GM12873 (cell line): ENCODE measurements around the gene EEF1A2.
A peak's percentile ranks its signal among the peaks of the same experiment; 100 is the strongest.

Experiments
- CTCF ChIP-seq: IDR thresholded peaks from 2 replicates; pipeline ENCODE4 v1.5.1; 2012; ENCODE audit warnings: low read depth, mild to moderate bottlenecking, moderate library complexity, low read length, control low read depth; ENCODE audit not compliant: insufficient read depth; ENCODE audit errors: missing control alignments

EEF1A2 gene

DNA sequence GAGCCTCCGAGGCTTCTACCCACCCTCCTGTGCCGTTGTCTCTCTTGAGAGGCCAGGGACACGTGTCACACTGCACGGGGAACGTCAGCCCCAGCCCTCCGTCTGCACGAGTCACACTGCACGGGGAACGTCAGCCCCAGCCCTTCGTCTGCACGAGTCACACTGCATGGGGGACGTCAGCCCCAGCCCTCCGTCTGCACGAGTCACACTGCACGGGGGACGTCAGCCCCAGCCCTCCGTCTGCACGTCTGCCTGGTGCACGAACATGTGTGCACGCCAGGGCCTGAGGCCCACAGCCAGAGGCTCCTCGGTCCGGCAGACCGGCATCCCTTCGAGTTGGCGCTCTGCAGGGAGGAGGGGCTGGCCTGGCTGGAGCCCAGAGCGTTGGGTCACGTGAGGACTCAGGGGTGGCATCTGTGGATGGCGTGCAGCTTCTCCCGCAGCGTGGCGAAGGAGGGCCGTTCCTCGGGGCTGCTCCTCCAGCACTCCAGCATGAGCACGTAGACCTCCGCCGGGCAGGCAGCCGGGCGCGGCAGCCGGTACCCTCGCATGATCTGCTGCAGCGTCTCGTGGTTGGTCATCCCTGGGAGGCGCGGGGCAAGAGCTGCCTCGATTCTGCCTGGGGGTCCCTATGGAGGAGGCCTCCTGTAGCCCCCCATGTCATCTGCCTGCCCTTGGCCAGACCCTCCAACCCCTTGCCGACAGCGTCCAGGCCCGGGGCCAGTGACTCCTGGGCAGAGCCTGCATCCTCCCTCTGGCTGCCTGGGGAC, 41.7 kb upstream of the EEF1A2 start:
- TF ChIP-seq CTCF: no peak

GRCh38 chr20:63539441-63540370, 40.8 kb upstream of the EEF1A2 start:
- TF ChIP-seq CTCF: no peak

GRCh38 chr20:63539092-63539430, 40.2 kb upstream of the EEF1A2 start:
- no peak for TF ChIP-seq CTCF

DNA sequence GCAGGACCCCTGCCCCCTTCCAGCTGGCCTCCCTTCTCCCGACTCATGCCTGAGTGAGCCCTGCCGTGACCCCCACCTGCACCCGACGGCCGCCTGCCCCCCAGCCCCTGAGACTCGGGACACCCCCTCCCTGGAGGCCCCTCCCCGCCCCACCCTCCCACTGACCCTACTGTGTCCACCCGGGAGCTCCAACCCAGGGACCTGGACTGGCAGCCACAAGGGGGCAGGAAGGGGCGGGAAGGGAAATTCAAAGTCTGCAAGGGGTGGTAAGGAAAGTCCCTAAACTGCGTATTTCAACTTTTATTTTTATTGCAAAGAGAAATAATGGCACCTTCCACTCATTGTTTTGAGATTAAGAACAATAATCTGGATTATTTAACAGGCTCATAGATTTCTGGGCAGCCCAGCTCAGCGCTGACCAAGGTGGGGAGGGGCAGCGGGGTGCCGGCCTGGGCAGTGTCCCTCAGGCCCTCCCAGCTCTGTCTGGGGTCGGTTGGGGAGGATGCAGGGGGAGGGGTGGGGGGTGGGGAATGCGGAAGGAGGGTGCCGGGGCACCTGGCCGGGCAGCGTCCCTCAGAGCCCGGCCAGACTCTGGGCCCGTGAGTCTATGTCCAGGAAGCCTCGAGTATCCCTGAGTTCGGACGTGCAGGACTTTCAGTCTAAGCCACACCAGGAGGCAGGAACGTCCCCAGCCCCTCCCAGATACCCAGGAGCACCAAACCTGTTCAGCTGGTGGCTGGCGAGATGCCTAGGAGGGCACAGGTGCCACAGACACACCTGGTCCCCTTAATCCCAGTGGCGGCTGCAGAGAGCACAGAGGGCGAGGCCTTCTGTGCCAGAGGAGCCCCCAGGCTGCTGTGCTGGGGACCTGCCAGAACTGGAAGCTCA, 39.6 kb upstream of the EEF1A2 start:
- TF ChIP-seq CTCF: no peak

DNA sequence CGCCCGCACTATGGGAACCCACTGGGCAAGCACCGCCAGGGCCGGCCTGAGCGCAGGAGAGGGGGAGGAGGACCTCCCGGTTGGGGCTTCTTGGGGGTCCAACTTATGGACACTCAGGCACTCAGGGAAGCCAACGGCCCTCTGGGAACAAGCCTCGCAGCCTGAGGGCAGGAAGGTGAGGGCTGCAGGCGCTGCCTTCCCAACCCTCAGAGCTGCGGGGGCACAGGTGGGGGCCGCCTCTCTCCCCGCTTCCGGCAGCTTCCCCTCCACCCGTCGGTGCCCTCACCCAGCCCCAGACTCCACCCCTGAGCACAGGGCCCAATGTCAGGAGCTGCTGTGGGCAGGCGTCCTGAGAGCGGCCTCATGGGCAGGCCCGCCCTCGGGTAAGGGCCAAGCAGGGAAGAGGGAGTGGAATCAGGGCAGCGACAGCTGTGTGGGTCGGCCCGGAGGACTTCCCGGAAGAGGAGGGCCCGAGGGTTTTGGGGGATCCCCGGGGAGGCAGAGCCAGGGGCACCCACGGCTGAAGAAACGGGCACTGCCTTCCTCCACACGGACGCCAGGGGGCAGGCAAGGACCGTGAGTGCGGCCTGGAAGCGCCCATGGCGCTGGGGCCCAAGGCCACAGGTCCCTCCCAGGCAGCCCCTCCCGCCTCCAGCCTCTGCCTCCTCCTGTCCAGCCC, 38.8 kb upstream of the EEF1A2 start:
- TF ChIP-seq CTCF: peak; percentile 98

DNA sequence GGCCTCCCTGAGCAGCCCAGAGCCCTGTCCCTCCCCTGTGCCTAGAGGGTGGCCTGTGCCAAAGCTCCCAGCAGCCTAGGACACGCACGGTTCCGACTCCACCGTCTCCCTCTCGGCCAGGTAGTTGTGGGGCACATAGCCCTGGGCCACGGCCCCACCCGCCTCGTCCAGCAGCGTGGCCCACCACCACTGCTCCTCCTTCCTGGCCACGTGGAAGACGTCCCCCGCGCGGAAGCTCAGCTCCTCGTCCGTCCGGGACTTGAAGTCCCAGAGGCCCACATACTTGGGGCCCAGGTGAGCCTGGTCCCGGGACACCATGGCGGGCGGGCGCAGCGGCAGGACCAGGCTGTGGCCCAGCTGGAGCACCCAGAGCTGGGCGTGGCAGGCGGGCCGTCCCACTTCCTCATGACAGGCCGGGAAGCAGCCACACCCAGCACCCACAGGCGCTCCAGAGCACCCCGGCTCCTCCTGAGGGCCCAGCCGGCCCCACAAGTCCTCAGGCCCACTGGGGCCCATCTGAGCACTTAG, 38.2 kb upstream of the EEF1A2 start, which contains the start of gene PTK6:
Gene PTK6 (minus strand): TSS at position 380 of the 528 bp plus-strand sequence. CDS start 62 bp downstream, at position 318.
- no peak for TF ChIP-seq CTCF
